CD4-positive, alpha-beta T cell treated with Interleukin-4 for 4 hours (primary cell): ENCODE results near the gene NDRG3.

Source experiments
- DNase-seq: peaks from one replicate; pipeline ENCODE4 v3.0.0-alpha.2; 2020

Gene NDRG3

GRCh38 chr20:36604952-36605398 is 140.9 kb downstream of the NDRG3 start:
- DNase-seq: peak; percentile 53
